ENCODE measurements around the gene NDUFS4. TPM values are rescaled to one million over a fixed set of nuclear protein-coding genes. Genes with fewer than 3 reads are reported as not detected.

NDUFS4 gene
- total RNA-seq, 1 experiment from 2014 or later, result 84.1 TPM

DNA sequence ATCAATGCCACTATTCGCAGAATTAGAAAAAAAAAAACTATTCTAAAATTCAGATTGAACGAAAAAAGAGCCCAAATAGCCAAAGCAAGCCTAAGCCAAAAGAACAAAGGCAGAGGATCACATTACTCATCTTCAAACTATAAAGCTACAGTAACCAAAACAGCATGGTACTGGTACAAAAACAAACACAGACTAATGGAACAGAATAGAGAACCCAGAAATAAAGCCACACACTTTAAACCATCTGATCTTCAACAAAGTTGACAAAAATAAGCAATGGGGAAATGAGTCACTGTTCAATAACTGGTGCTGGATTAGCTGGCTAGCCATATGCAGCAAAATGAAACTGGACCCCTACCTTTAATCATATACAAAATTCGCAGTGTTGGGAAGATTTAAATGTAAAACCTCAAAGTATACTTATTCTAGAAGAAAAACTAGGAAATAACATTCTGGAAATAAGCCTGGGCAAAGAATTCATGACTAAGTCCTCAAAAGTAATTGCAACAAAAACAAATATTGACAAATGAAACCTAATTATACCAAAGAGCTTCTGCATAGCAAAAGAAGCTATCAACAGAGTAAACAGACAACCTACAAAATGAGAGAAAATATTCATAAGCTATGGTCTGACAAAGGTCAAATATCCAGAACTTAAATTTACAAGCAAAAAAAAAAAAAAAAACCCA is 153.7 kb downstream of the NDUFS4 start:
- DNase-seq, result peak in 1 of 2 experiments; percentile 60
- Histone ChIP-seq H3K79me2 (ENCODE audit: low read depth) (no peaks in the 10 kb centered on the region), H3K9me3 (ENCODE audit: insufficient read depth, low read depth) (no peaks in the 10 kb centered on the region; the same call in 1 of the 2 replicates), H3K27ac (no peak overlapping the region), H4K20me1 (ENCODE audit: insufficient read depth) (no peaks in the 10 kb centered on the region), H3K4me2 (no peak overlapping the region), H3K27me3 (ENCODE audit: insufficient read depth, low read depth) (peaks cover 8% of the 10 kb centered on the region; the same call in 1 of the 2 replicates), H3K4me3 (no peak overlapping the region), H2AFZ (no peak overlapping the region), H3F3A (ENCODE audit: insufficient read depth, low read depth) (no peaks in the 10 kb centered on the region), H3K4me1 (replicated peaks; ENCODE audit: insufficient read depth) (no peaks in the 10 kb centered on the region; the same call in 1 of the 2 replicates), H3K9me2 (ENCODE audit: insufficient read depth) (no peaks in the 10 kb centered on the region), H3K36me3 (ENCODE audit: low read depth) (no peaks in the 10 kb centered on the region)
- intact Hi-C loops (cut with micrococcal nuclease; ENCODE audit: unreplicated experiment), result no loop called here
- ChIA-PET CTCF (no interaction called here), POLR2A (ENCODE audit: unreplicated experiment) (no interaction called here)
- TF ChIP-seq, protein P1, sequence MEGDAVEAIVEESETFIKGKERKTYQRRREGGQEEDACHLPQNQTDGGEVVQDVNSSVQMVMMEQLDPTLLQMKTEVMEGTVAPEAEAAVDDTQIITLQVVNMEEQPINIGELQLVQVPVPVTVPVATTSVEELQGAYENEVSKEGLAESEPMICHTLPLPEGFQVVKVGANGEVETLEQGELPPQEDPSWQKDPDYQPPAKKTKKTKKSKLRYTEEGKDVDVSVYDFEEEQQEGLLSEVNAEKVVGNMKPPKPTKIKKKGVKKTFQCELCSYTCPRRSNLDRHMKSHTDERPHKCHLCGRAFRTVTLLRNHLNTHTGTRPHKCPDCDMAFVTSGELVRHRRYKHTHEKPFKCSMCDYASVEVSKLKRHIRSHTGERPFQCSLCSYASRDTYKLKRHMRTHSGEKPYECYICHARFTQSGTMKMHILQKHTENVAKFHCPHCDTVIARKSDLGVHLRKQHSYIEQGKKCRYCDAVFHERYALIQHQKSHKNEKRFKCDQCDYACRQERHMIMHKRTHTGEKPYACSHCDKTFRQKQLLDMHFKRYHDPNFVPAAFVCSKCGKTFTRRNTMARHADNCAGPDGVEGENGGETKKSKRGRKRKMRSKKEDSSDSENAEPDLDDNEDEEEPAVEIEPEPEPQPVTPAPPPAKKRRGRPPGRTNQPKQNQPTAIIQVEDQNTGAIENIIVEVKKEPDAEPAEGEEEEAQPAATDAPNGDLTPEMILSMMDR (conservative IDR thresholded peaks at IDR 0.05), result no peak
- TF ChIP-seq EZH2 (IDR thresholded peaks at IDR 0.05; ENCODE audit: low read depth), result no peak
- no TSS peak for BruUV-seq (replicated peaks)

DNA sequence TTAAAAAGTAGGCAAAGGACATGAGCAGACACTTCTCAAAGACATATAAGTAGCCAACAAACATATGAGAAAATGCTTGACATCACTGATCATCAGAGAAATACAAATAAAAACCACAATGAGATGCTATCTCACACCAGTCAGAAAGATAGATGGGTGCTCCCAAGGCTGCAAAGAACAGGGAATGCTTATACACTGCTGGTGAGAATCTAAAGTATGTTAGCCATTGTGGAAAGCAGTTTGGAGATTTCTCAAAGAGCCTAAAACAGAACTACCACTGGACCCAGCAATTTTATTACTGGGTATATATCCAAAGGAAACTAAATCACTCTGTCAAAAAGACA is 154.2 kb downstream of the NDUFS4 start:
- ChIA-PET CTCF (no interaction called here), POLR2A (ENCODE audit: unreplicated experiment) (no interaction called here)
- Histone ChIP-seq H3K27ac (no peak overlapping the region), H3K9me3 (ENCODE audit: insufficient read depth, low read depth) (no peaks in the 10 kb centered on the region; the same call in 1 of the 2 replicates), H2AFZ (no peak overlapping the region), H3K4me1 (replicated peaks; ENCODE audit: insufficient read depth) (no peaks in the 10 kb centered on the region; the same call in 1 of the 2 replicates), H3K27me3 (ENCODE audit: insufficient read depth, low read depth) (peaks cover 7% of the 10 kb centered on the region; the same call in 1 of the 2 replicates), H3K4me2 (no peak overlapping the region), H3F3A (ENCODE audit: insufficient read depth, low read depth) (no peaks in the 10 kb centered on the region), H3K9me2 (ENCODE audit: insufficient read depth) (no peaks in the 10 kb centered on the region), H3K4me3 (no peak overlapping the region), H4K20me1 (ENCODE audit: insufficient read depth) (no peaks in the 10 kb centered on the region), H3K79me2 (ENCODE audit: low read depth) (no peaks in the 10 kb centered on the region), H3K36me3 (ENCODE audit: low read depth) (no peaks in the 10 kb centered on the region)
- no peak for TF ChIP-seq EZH2 (IDR thresholded peaks at IDR 0.05; ENCODE audit: low read depth)
- TF ChIP-seq, protein P1 (conservative IDR thresholded peaks at IDR 0.05), result no peak
- no TSS peak for BruUV-seq (replicated peaks)
- intact Hi-C loops (cut with micrococcal nuclease; ENCODE audit: unreplicated experiment), result no loop called here
- DNase-seq, result no peak

DNA sequence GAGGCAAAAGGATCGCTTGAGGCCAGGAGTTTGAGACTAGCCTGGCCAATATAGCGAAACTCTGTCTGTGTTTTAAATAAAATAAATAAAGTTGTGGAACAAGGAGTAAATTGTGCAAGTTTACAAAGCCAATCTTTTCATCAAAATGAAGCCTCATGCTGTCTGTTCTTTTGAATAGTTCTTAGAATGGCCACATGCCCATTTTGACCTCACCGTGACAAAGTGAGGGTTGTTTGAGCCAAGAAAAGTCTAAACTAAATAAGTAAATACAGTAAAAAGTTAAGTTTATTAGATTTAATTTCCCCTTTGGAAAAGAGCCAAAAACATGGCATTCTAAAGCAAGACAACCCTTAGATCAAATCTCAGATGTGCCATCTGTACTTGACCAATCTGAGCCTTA is 165.7 kb downstream of the NDUFS4 start:
- Histone ChIP-seq H3K36me3 (ENCODE audit: low read depth) (no peaks in the 10 kb centered on the region), H3K4me2 (no peak overlapping the region), H3K79me2 (ENCODE audit: low read depth) (no peaks in the 10 kb centered on the region), H3K27ac (no peak overlapping the region), H3K9me3 (ENCODE audit: insufficient read depth, low read depth) (no peaks in the 10 kb centered on the region), H3K9me2 (ENCODE audit: insufficient read depth) (no peaks in the 10 kb centered on the region), H3F3A (ENCODE audit: insufficient read depth, low read depth) (no peaks in the 10 kb centered on the region), H2AFZ (no peak overlapping the region), H3K27me3 (ENCODE audit: insufficient read depth, low read depth) (no peaks in the 10 kb centered on the region), H3K4me3 (no peak overlapping the region), H4K20me1 (ENCODE audit: insufficient read depth) (no peaks in the 10 kb centered on the region), H3K4me1 (replicated peaks; ENCODE audit: insufficient read depth) (no peaks in the 10 kb centered on the region)
- no peak for TF ChIP-seq EZH2 (IDR thresholded peaks at IDR 0.05; ENCODE audit: low read depth)
- TF ChIP-seq, protein P1 (conservative IDR thresholded peaks at IDR 0.05), result no peak
- ChIA-PET POLR2A (ENCODE audit: unreplicated experiment) (no interaction called here), CTCF (no interaction called here)
- no peak for DNase-seq
- intact Hi-C loops (cut with micrococcal nuclease; ENCODE audit: unreplicated experiment), result no loop called here
- no TSS peak for BruUV-seq (replicated peaks)

Measured in PC-9 (cell line).